ENCODE measurements around the gene ATPAF2. TPM values are rescaled to one million over a fixed set of nuclear protein-coding genes. Genes with fewer than 3 reads are reported as not detected.

Gene ATPAF2
- total and polyA plus RNA-seq, 2 donors (not counting 3 experiments of a cell fraction or from before 2014, with no cell fraction given) = 23.2 to 35.7 TPM

- no peaks in the 10 kb centered on the region for H3K79me2 ChIP-seq (ENCODE audit: control insufficient read depth, insufficient read depth, low read length)
- no peak overlapping the region for H3K4me2 ChIP-seq (ENCODE audit: insufficient read depth, low read length)
- DNase-seq (ENCODE audit: low read depth, low spot score) (no peak), FAIRE-seq (no peak)
- no peaks in the 10 kb centered on the region for H3K4me1 ChIP-seq (ENCODE audit: control insufficient read depth, extremely low read depth, insufficient read depth, low read length)
- no peaks in the 10 kb centered on the region for H3K9me3 ChIP-seq (replicated peaks; ENCODE audit: control insufficient read depth, insufficient read depth, low read length)
- ChIA-PET POLR2A (no interaction called here), CTCF (no interaction called here)
- no peaks in the 10 kb centered on the region for H3K9me1 ChIP-seq (replicated peaks; ENCODE audit: control insufficient read depth, extremely low read depth, insufficient read depth, low read length)
- no peaks in the 10 kb centered on the region for H3K36me3 ChIP-seq (ENCODE audit: control insufficient read depth in 2 of 2, extremely low read depth in 1 of 2, insufficient read depth in 2 of 2, low read length in 2 of 2)
- peaks cover 5 to 10% of the 10 kb centered on the region in 2 experiments for H3K27me3 ChIP-seq (ENCODE audit: control insufficient read depth in 2 of 2, insufficient read depth in 2 of 2, low read length in 2 of 2)
- H3K27ac ChIP-seq (ENCODE audit: insufficient read depth, low read depth, low read length) = no peak overlapping the region
- no TSS peak for BruUV-seq (replicated peaks)
- H4K20me1 ChIP-seq (replicated peaks; ENCODE audit: control insufficient read depth, extremely low read depth, insufficient read depth, low read length) = no peaks in the 10 kb centered on the region
- H2AFZ ChIP-seq (ENCODE audit: low read depth, low read length) = no peak overlapping the region
- H3K9ac ChIP-seq (replicated peaks; ENCODE audit: extremely low read depth, insufficient read depth, low read length) = no peak overlapping the region
- no peak for TF ChIP-seq FOS (IDR thresholded peaks at IDR 0.05; ENCODE audit: borderline replicate concordance, insufficient read depth, low read length)
- TF ChIP-seq GATA2 (IDR thresholded peaks at IDR 0.05; ENCODE audit: insufficient read depth, insufficient read length, low read depth, low read length) = no peak
- TF ChIP-seq JUN (IDR thresholded peaks at IDR 0.05; ENCODE audit: borderline replicate concordance, insufficient read depth, insufficient read length, low read depth) = no peak
- TF ChIP-seq MAX (IDR thresholded peaks at IDR 0.05; ENCODE audit: insufficient read depth, insufficient read length) = no peak
- no peak for TF ChIP-seq EZH2 (IDR thresholded peaks at IDR 0.05; ENCODE audit: borderline replicate concordance, low read depth, low read length, severe bottlenecking)
- no peak for TF ChIP-seq MYC (IDR thresholded peaks at IDR 0.05; ENCODE audit: low read depth, low read length)
- TF ChIP-seq POLR2AphosphoS5 (IDR thresholded peaks at IDR 0.05; ENCODE audit: insufficient read depth, low read depth, low read length) = no peak
- TF ChIP-seq POLR2A (IDR thresholded peaks at IDR 0.05; ENCODE audit: low read depth, low read length) = no peak
- TF ChIP-seq CTCF (IDR thresholded peaks at IDR 0.05; ENCODE audit: extremely low read depth in 1 of 2, insufficient read depth in 1 of 2, low read depth in 1 of 2, low read length in 2 of 2) = no peak
- dilution Hi-C loops (cut with MboI; ENCODE audit: extremely low pct_ligation_motif_present, low sequenced_read_pairs) = no loop called here
- no peak overlapping the region for H3K4me3 ChIP-seq (replicated peaks in 1 of 3; ENCODE audit: insufficient read depth in 1 of 3, low read depth in 1 of 3, low read length in 3 of 3)
- intact Hi-C loops (cut with micrococcal nuclease) = no loop called here
Measured at GRCh38 chr17:18076936-18077335, 38.0 kb upstream of the ATPAF2 start.

Measured in endothelial cell of umbilical vein (primary cell).